ENCODE data around the gene EXOSC5.

The EXOSC5 gene

GRCh38 chr19:41426952-41427646, 29.9 kb upstream of the EXOSC5 start, which contains the start of gene B3GNT8:
Gene B3GNT8 (minus strand): TSS chr19:41427374. CDS start chr19:41426778, 596 bp downstream.
- ChIA-PET CTCF (interaction anchor here (0.7 to 1.2 kb wide), 2 partner anchors 13 to 105 kb away, joined by 3 read pairs; no protein-coding TSS in a partner anchor), POLR2A (interaction anchor here (0.6 to 1.1 kb wide), 2 partner anchors 105 to 159 kb away, joined by 3 read pairs; no protein-coding TSS in a partner anchor)
- DNase-seq (ENCODE audit: low read depth, low spot score), result no peak
- TF ChIP-seq, protein P1, sequence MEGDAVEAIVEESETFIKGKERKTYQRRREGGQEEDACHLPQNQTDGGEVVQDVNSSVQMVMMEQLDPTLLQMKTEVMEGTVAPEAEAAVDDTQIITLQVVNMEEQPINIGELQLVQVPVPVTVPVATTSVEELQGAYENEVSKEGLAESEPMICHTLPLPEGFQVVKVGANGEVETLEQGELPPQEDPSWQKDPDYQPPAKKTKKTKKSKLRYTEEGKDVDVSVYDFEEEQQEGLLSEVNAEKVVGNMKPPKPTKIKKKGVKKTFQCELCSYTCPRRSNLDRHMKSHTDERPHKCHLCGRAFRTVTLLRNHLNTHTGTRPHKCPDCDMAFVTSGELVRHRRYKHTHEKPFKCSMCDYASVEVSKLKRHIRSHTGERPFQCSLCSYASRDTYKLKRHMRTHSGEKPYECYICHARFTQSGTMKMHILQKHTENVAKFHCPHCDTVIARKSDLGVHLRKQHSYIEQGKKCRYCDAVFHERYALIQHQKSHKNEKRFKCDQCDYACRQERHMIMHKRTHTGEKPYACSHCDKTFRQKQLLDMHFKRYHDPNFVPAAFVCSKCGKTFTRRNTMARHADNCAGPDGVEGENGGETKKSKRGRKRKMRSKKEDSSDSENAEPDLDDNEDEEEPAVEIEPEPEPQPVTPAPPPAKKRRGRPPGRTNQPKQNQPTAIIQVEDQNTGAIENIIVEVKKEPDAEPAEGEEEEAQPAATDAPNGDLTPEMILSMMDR (IDR thresholded peaks at IDR 0.05; ENCODE audit: insufficient read depth, low read length, missing control alignments), result no peak
- H3K4me3 ChIP-seq (ENCODE audit: low read depth, low read length), result peak within 1 kb of the TSS; percentile 58

- ChIA-PET CTCF (interaction anchor here (0.7 to 0.8 kb wide), 2 partner anchors 14 to 145 kb away, joined by 3 read pairs; no protein-coding TSS in a partner anchor), POLR2A (interaction anchor here (1.1 kb wide), 1 partner anchor 104 kb away, joined by 3 read pairs; no protein-coding TSS in a partner anchor)
- DNase-seq (ENCODE audit: low read depth, low spot score), result no peak
- TF ChIP-seq, protein P1 (IDR thresholded peaks at IDR 0.05; ENCODE audit: insufficient read depth, low read length, missing control alignments), result no peak
- peak overlapping the region; percentile 58 for H3K4me3 ChIP-seq (ENCODE audit: low read depth, low read length)
Observed at GRCh38 chr19:41426116-41426841, 29.1 kb upstream of the EXOSC5 start.

DNA sequence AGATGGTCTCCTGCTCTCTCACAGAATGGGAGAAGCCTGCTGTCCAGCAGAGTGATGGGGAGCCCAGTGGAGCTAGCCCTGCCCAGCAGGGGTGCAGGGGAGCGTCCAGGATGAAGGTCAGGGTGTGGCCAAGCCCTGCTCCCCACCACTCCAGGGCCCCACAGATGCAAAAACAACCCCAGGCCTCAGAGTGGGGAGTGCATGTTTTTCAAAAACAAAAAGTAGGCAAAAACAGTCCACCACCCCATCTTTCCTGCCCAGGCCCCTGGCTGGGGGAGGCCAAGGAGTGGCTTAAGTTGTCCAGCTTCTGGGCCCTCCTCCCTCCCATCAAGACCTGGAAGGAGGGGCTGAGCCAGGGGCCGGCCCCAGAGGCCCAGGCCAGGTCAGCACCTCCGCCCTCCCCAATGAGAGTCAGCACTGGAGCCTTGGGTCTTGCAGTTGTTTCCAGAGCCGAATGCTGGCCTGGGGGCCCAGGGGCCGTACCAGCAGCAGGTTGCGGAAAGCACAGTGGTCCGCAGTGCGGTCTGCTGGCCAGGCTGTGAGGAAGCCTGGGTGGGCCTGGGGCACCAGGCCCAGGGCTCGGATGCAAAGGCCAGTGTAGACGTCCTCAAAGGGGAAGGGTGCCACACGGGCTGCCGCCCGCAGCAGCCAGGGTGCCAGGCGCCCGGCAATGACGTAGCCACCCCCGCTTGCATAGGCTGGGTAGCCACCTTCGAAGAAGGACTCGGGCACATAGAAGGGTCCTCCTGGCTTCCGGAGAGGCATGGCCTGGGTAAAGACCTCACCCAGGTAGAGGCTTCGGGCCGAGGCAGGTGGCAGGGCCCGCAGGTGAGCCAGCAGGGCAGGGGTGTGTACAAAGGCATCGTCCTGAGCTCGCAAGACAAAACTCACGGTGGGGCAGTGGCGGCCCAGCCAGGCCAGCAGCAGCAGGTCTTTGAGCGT, 28.3 kb upstream of the EXOSC5 start:
- CTCF ChIA-PET, result interaction anchor here (0.8 to 1.1 kb wide), 2 partner anchors 24 to 146 kb away, joined by 3 read pairs; no protein-coding TSS in a partner anchor

GRCh38 chr19:41424335-41425173, 27.4 kb upstream of the EXOSC5 start:
- H3K4me3 ChIP-seq (ENCODE audit: low read depth, low read length), result no peak overlapping the region
- CTCF ChIA-PET, result interaction anchor here (0.8 to 1.1 kb wide), 2 partner anchors 15 to 25 kb away, joined by 3 read pairs; partner anchors contain the start of gene DMAC2
- POLR2A ChIA-PET, result no interaction called here
- TF ChIP-seq, protein P1 (IDR thresholded peaks at IDR 0.05; ENCODE audit: insufficient read depth, low read length, missing control alignments), result no peak
- no peak for DNase-seq (ENCODE audit: low read depth, low spot score)

More for the DNA sequence above, 28.3 kb upstream of the EXOSC5 start:
- H3K4me3 ChIP-seq (ENCODE audit: low read depth, low read length), result no peak overlapping the region
- POLR2A ChIA-PET, result no interaction called here
- DNase-seq (ENCODE audit: low read depth, low spot score), result no peak
- TF ChIP-seq, protein P1 (IDR thresholded peaks at IDR 0.05; ENCODE audit: insufficient read depth, low read length, missing control alignments), result no peak

- ChIA-PET POLR2A (no interaction called here), CTCF (no interaction called here)
- no peak overlapping the region for H3K4me3 ChIP-seq (ENCODE audit: low read depth, low read length)
- DNase-seq (ENCODE audit: low read depth, low spot score), result no peak
- TF ChIP-seq, protein P1 (IDR thresholded peaks at IDR 0.05; ENCODE audit: insufficient read depth, low read length, missing control alignments), result no peak
Observed at GRCh38 chr19:41422955-41423354, 25.8 kb upstream of the EXOSC5 start.
